UCSD-AML1 (cell line): ENCODE results near the gene PCK1.

Source experiments
- DNase-seq: peaks from one replicate; lab custom pipeline; 2025; ENCODE audit not compliant: unreplicated experiment; lab: John Stamatoyannopoulos, UW

The PCK1 gene

DNA sequence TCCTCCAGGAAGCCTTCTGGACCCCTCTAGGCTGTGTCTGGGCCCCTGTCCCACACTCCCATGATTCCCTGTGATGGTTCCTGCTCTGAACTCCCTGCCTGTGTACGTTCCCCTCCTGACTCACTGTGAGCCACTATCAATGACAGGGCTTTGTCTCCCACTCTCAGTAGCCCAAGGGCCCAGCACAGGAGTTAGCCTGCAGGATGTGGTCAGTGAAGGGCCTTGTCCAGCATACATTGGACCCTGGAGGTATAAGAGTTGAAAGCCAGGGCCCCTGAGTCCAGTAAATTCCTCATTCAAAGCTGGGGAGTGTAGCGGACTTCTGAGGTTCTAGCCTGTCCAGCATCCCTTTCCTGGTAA lies 40.3 kb downstream of the PCK1 start:
- DNase-seq, result no peak

GRCh38 chr20:57601737-57602136 lies 40.8 kb downstream of the PCK1 start:
- no peak for DNase-seq

DNA sequence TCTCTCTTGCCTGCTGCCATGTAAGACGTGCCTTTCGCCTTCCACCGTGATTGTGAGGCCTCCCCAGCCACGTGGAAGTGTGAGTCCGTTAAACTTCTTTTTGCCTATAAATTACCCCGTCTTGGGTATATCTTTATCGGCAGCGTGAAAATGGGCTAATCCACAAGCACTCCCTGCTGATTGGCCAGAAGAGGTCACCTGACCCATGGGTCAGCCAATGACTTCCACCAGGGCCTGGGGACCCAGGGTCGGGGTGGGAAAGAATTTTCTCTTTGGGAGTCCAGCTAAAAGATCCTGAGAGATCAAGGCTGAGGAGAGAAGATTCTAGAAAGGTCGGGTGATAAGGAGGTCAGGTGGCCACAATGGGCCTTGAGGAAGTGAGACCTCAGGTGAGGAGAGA lies 42.2 kb downstream of the PCK1 start:
- DNase-seq, result no peak

DNA sequence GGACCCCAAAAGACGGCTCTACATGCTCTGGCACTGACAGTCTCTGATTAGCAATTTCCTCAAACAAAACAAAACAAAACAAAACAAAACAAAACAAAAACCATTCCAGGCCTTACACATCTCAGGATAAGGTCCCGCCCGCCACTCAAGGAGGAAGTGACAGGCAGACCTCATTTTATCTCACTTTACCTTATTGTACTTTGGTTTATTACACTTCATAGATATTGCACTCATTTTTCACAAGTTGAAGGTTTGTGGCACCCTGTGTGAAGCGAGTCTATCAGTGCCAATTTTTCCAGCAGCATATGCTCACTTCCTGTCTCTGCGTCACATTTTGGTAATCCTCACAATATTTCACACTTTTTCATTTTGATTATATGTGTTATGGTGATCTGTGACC lies 44.1 kb downstream of the PCK1 start:
- DNase-seq, result no peak

DNA sequence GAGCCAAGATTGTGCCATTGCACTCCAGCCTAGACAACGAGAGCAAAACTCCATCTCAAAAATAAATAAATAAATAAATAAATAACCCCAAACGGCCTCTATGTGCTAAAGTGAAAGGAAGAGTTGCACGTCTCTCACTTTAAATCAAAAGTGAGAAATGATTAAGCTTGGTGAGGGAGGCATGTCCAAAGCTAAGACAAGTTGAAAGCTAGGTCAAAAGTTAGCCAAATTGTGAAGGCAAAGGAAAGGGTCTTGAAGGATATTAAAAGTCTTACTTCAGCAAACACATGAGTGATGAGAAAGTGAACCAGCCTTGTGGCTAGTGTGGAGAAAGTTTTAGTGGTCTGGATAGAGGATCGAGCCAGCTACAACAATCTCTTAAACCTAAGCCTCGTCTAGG lies 45.0 kb downstream of the PCK1 start:
- no peak for DNase-seq

- no peak for DNase-seq
These were observed 47.6 kb downstream of the PCK1 start for GRCh38 chr20:57608516-57608915.

GRCh38 chr20:57609086-57609841 lies 48.4 kb downstream of the PCK1 start:
- DNase-seq, result no peak

DNA sequence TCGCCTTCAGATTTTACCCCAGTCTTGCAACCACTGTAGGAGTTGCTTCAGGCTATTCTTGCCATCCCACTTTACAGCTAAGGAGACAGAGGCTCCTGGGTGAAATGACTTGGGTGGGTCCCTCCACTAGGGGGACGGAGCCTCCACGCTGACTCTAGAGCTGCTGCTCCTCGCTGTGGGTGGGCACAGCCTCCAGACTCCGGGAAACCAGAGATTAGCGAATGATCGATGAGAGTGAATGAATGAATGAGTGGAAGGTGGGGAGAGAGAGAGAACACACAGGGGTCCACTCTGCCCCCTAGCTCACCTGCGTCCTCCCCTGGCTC lies 48.9 kb downstream of the PCK1 start:
- no peak for DNase-seq

GRCh38 chr20:57610261-57610952 lies 49.5 kb downstream of the PCK1 start:
- no peak for DNase-seq

GRCh38 chr20:57611586-57612311 lies 50.8 kb downstream of the PCK1 start:
- no peak for DNase-seq

- DNase-seq, result no peak
These were observed 51.5 kb downstream of the PCK1 start for GRCh38 chr20:57612436-57612835.

GRCh38 chr20:57612916-57613315 lies 52.0 kb downstream of the PCK1 start:
- no peak for DNase-seq

- no peak for DNase-seq
These were observed 52.6 kb downstream of the PCK1 start for GRCh38 chr20:57613481-57613921.

DNA sequence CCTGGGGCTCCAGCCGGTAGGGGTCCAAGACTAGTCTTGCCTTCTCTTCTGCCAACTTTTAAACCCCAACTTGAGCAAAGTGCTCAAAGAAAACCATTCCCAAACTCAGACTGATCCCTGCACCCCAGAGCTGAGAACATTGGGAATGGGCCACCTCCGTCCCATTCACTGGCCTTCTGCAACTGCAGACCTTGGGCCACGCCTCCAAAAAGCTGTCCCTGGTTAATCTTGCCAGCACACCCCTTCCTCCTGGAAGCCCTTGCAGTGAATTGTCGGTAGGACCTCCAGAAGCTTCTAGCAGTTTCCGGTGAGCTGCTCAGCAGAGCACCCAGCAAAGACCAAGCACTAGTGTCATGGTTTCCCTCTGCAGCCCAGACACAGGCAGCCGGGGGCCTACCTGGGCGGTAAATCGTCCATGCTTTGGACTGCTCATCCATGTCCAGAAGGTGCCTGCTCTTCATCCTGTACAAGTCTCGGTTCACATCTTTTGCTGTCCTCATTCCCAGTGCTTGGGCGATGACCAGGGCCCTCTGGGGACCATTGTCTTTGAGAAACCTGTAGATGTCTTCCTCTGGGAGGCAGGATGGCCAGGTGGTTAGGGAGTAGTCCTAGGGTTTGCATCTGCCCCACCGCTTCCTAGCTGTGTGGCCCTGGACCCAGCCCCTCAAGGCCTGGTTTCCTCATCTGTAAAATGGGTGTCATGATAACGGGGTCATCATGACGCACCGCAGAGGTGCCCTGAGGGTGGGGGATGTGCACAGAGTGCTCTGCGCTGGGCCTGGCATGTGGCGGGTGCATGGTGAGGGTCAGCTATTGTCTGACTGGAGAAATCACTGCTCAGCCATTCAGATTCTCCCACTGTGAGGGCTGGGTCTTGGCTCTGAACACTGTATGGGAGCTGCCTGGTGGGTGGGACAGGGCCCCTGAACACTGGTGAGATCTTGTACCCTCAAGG lies 53.9 kb downstream of the PCK1 start:
- no peak for DNase-seq

- DNase-seq, result no peak
These were observed 54.5 kb downstream of the PCK1 start for GRCh38 chr20:57615445-57615811.

DNA sequence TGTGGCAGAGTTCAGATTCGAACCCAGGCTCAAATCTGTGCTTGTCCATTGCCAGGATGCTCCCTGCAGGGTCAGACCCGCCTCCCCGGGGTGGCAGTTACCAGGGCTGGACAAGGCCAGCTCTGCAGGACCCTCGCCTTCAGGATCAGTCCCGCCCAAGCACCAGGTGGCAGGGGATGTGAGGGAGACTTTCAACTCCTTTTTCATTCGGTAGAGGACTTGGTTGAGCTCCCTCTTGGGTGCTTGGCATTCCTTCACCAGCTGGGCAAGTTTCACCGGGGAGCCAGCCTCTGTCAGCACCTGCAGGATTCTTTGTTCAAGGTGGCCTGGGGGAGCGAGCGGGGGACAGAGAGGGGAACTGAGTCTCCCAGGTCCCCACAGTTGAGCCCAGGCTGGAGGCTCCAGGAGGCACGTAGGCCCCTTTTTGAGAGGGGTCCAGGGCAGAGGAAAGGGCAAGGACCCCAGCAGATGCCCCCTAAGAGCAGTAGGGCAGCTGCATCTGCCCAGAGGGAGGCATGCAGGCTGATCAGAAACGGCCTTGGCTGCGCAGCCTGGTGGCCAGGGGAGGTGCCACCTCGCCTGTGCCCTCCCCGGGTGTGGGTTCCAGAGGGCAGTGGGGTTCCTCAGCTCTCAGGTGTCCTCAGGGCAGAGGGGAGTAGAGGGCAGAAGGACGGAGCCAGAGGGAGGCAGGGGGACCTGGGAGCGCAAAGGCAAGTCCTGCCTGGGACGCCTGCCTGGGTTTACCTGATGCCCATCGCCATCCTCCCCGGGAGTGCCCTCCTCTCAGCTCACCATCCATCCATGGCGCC lies 55.4 kb downstream of the PCK1 start:
- no peak for DNase-seq

DNA sequence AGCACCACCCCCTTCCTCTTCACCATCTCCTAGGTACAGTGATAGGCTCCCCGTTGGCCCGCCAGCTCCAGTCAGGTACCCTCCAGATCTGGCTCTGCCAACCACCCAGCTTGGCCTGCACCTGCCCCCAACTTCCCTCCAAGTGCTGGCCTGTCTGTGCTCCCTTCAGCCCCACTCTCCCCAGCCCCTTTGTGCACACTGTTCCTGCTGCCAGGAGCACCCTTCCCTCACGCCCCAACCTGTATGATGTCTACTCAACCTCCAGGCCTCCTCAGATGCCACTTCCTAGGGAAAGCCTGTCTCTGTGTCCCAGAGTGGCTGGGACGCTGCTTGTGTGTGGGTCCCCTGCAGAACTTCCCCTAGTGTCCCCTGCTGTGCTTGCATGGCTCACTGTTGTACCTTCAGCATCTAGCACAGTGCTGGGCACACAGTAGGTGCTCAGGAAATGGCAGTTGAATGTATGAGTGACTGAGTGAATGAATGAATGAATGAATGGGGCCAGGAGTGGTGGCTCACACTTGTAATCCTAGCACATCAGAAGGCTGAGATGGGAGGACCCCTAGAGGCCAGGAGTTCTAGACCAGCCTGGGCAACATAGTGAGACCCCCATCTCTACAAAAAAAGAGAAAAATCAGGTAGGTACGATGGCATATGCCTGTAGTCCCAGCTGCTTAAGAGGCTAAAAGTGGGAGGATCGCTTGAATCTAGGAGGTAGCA lies 56.3 kb downstream of the PCK1 start:
- no peak for DNase-seq
